Uterus (tissue), 4 donors: ENCODE measurements around the gene LSR. TPM values are rescaled to one million over a fixed set of nuclear protein-coding genes. Genes with fewer than 3 reads are reported as not detected.

ENCODE experiments used
- DNase-seq, 2 donors: peaks; one replicate each; pipeline ENCODE4 v3.0.0-alpha.2; 2019 to 2020
- H3K27ac ChIP-seq, 2 donors: fragments of 200-600 bp; sonication (generic); 1 replicate in 1 of 2; 2 replicates in 1 of 2; pipeline ENCODE4 v1.5.1; 2016 to 2018
- H3K27me3 ChIP-seq, 2 donors: fragments of 200-600 bp; sonication (generic); one replicate each; pipeline ENCODE4 v1.5.1; 2018 to 2019; ENCODE audit warnings: control low read depth in 1 of 2
- H3K36me3 ChIP-seq, 2 donors: fragments of 200-600 bp; sonication (generic); one replicate each; pipeline ENCODE4 v1.5.1; 2019; ENCODE audit warnings: control low read depth in 1 of 2
- H3K4me1 ChIP-seq, 2 donors: fragments of 200-600 bp; sonication (generic); one replicate each; pipeline ENCODE4 v1.5.1; 2018 to 2019; ENCODE audit warnings: control low read depth in 1 of 2
- H3K4me3 ChIP-seq, 2 donors: fragments of 200-600 bp; sonication (generic); 1 replicate in 1 of 2; 2 replicates in 1 of 2; pipeline ENCODE4 v1.5.1; 2018 to 2019; ENCODE audit warnings: mild to moderate bottlenecking in 1 of 2
- H3K9me3 ChIP-seq, 2 donors: fragments of 200-600 bp; sonication (generic); one replicate each; pipeline ENCODE4 v1.5.1; 2019; ENCODE audit warnings: control low read depth in 1 of 2
- POLR2A ChIP-seq, 2 donors: fragments of 450-650 bp; IDR thresholded peaks; one replicate each; pipeline ENCODE4 v1.6.1; 2016; ENCODE audit warnings: antibody characterized with exemption in 2 of 2, mild to moderate bottlenecking in 1 of 2, moderate library complexity in 1 of 2
- intact Hi-C: fragments of 100-400 bp; cut with DNase I; formaldehyde crosslinking; loops from one replicate; pipeline ENCODE4 v1.15.1; 2023; ENCODE audit warnings: low total_unique reads
- total RNA-seq, 4 donors: library from RNA; depleted of rRNA in 3 of 4; stranded (reverse); fragments of >200 nt in 3 of 4; gene quantifications; one replicate each; pipeline versions ENCODE4 v1.1.0 to v1.2.4, GENCODE V29; 2014 to 2023
- TF ChIP-seq, protein P1 (sequence below), 4 experiments: fragments of 200-600 bp in 2 of 4; fragments of 450-650 bp in 2 of 4; sonication (generic) in 2 of 4; IDR thresholded peaks; one replicate each; pipeline ENCODE4 v1.5.1; 2016 to 2019; ENCODE audit warnings: antibody characterized with exemption in 4 of 4, mild to moderate bottlenecking in 2 of 4, moderate library complexity in 1 of 4
- donor health status: DM: yes; HTN: yes; CAD: no.

Gene LSR
- total RNA-seq, 4 donors from 2014 or later = 7.3 to 37.8 (median 20.2) TPM

DNA sequence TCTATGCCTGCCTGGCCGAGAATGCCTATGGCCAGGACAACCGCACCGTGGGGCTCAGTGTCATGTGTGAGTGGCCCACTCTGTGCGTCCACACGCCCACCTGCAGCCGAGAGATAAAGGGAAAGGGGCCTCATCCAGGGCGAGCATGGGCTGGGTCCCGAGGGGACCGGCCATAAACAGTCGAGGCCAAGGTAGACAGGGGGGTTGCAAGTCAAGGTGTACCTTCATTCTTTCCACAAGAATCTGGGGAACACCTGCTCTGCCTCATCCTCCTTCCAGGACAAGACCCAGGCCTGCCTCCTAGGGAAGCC, 51.5 kb downstream of the LSR start:
- Histone ChIP-seq H3K4me1 (no peaks in the 10 kb centered on the region), H3K36me3 (no peaks in the 10 kb centered on the region), H3K4me3 (no peak overlapping the region), H3K27ac (no peak overlapping the region), H3K9me3 (no peaks in the 10 kb centered on the region), H3K27me3 (peaks cover 0 to 8% of the 10 kb centered on the region in 2 donors)
- intact Hi-C loops = no loop called here
- TF ChIP-seq, protein P1, sequence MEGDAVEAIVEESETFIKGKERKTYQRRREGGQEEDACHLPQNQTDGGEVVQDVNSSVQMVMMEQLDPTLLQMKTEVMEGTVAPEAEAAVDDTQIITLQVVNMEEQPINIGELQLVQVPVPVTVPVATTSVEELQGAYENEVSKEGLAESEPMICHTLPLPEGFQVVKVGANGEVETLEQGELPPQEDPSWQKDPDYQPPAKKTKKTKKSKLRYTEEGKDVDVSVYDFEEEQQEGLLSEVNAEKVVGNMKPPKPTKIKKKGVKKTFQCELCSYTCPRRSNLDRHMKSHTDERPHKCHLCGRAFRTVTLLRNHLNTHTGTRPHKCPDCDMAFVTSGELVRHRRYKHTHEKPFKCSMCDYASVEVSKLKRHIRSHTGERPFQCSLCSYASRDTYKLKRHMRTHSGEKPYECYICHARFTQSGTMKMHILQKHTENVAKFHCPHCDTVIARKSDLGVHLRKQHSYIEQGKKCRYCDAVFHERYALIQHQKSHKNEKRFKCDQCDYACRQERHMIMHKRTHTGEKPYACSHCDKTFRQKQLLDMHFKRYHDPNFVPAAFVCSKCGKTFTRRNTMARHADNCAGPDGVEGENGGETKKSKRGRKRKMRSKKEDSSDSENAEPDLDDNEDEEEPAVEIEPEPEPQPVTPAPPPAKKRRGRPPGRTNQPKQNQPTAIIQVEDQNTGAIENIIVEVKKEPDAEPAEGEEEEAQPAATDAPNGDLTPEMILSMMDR (IDR thresholded peaks at IDR 0.05) = no peak
- TF ChIP-seq POLR2A (IDR thresholded peaks at IDR 0.05) = no peak
- no peak for DNase-seq

DNA sequence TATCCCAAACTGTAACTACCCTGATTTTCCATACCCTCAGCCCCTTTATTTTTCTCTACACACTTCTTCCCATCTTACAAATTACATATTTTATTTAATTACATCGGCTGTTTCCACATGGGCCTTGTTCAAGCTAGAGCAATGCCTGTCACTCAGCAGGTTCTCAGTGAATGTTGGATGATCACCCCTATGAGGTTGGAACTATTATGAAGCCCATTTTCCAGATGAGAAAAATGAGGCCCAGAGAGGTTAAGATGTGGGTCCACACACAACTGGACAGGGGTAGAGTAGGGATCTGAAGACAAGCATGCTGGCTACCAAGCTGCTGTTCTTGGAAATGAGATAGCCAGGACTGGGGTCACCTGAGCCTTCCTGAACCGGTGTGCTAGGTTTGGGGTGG, 53.2 kb downstream of the LSR start:
- H3K4me3 ChIP-seq = no peak overlapping the region
- intact Hi-C loops = no loop called here
- H3K9me3 ChIP-seq = no peaks in the 10 kb centered on the region
- H3K27me3 ChIP-seq = peaks cover 0 to 8% of the 10 kb centered on the region in 2 donors
- no peaks in the 10 kb centered on the region for H3K4me1 ChIP-seq
- TF ChIP-seq POLR2A (IDR thresholded peaks at IDR 0.05) = no peak
- TF ChIP-seq, protein P1 (IDR thresholded peaks at IDR 0.05) = no peak
- no peak overlapping the region for H3K27ac ChIP-seq
- no peaks in the 10 kb centered on the region for H3K36me3 ChIP-seq
- no peak for DNase-seq

DNA sequence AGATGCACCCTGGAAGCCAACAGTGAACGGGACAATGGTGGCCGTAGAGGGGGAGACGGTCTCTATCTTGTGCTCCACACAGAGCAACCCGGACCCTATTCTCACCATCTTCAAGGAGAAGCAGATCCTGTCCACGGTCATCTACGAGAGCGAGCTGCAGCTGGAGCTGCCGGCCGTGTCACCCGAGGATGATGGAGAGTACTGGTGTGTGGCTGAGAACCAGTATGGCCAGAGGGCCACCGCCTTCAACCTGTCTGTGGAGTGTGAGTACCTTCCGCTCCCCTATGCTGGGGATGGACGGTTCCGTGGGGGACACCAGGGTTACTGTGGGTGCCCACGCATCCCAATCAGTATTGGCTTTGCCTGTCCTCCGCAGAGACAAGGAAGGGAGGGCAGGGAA, 53.6 kb downstream of the LSR start:
- intact Hi-C loops = no loop called here
- Histone ChIP-seq H3K36me3 (no peaks in the 10 kb centered on the region), H3K4me3 (no peak overlapping the region), H3K27ac (no peak overlapping the region), H3K9me3 (no peaks in the 10 kb centered on the region), H3K4me1 (no peaks in the 10 kb centered on the region), H3K27me3 (peaks cover 0 to 8% of the 10 kb centered on the region in 2 donors)
- DNase-seq = no peak
- TF ChIP-seq POLR2A (IDR thresholded peaks at IDR 0.05) = no peak
- TF ChIP-seq, protein P1 (IDR thresholded peaks at IDR 0.05) = no peak

DNA sequence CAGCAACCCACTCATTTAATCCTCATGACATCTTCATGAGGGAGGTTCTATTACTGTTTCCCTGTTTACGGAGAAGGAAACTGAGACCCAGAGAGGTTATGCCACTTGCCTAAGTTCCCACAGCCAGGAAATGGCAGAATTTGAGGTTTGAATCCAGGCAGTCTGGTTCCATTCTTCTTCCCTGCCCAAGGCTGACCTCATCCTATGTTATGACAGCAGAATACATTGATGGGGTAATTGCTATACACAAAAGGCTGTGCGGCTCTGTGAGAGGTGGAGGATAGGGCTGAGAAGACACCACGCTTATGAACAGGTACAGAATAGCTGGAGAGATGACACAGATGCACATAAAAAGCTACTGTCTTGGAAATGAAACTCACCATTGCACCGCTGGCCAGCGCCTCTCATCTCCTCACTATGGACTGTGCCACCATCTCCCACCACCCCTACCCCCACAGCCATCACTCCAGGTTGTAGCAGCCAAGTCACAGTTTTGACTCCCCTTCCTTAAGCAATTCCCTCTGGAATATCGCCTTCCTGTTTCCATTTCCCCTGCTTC, 54.6 kb downstream of the LSR start:
- Histone ChIP-seq H3K4me3 (no peak overlapping the region), H3K27ac (no peak overlapping the region), H3K36me3 (no peaks in the 10 kb centered on the region), H3K4me1 (no peaks in the 10 kb centered on the region), H3K9me3 (no peaks in the 10 kb centered on the region), H3K27me3 (peaks cover 0 to 8% of the 10 kb centered on the region in 2 donors)
- intact Hi-C loops = no loop called here
- no peak for DNase-seq
- TF ChIP-seq, protein P1 (IDR thresholded peaks at IDR 0.05) = no peak
- TF ChIP-seq POLR2A (IDR thresholded peaks at IDR 0.05) = no peak

DNA sequence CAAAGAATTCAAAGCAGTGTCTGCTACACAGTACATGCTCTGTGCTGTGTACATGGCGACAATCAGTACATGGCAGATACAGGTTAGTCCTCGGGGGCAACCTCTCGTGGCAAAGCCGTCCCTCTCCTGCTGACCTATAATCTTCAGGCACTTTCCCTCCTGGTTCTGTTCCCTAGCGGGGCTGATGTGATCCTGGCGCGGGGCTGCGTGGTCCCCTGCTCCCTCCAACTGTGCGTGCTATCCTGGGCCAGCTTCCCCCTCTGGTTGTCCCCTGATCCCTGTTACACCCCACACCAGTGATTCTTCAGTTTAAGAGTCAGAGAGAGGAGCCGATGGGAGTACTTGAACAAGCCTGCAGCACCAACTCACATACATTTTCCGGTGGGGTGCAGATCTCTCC, 55.2 kb downstream of the LSR start:
- no peak overlapping the region for H3K27ac ChIP-seq
- peaks cover 0 to 8% of the 10 kb centered on the region in 2 donors for H3K27me3 ChIP-seq
- H3K36me3 ChIP-seq = no peaks in the 10 kb centered on the region
- H3K9me3 ChIP-seq = no peaks in the 10 kb centered on the region
- no peak overlapping the region for H3K4me3 ChIP-seq
- intact Hi-C loops = no loop called here
- H3K4me1 ChIP-seq = no peaks in the 10 kb centered on the region
- DNase-seq = no peak
- no peak for TF ChIP-seq POLR2A (IDR thresholded peaks at IDR 0.05)
- TF ChIP-seq, protein P1 (IDR thresholded peaks at IDR 0.05) = no peak
